GM21360 (cell line): ENCODE results near the gene SLC38A1.

Experiments
- ATAC-seq: cut with Tn5 transposase; IDR thresholded peaks from one replicate; pipeline ENCODE4 v1.9.1; 2021; ENCODE audit warnings: mild to moderate bottlenecking, moderate library complexity; ENCODE audit not compliant: unreplicated experiment

The SLC38A1 gene

GRCh38 chr12:46147144-46147543 is 121.7 kb downstream of the SLC38A1 start:
- no peak for ATAC-seq

GRCh38 chr12:46145881-46146280 is 123.0 kb downstream of the SLC38A1 start:
- no peak for ATAC-seq

GRCh38 chr12:46144433-46144832 is 124.4 kb downstream of the SLC38A1 start:
- no peak for ATAC-seq

GRCh38 chr12:46136249-46136648 is 132.6 kb downstream of the SLC38A1 start:
- no peak for ATAC-seq

GRCh38 chr12:46135750-46136149 is 133.1 kb downstream of the SLC38A1 start:
- no peak for ATAC-seq

GRCh38 chr12:46134852-46135251 is 134.0 kb downstream of the SLC38A1 start:
- ATAC-seq, result no peak

- ATAC-seq, result no peak
These were observed 134.5 kb downstream of the SLC38A1 start for GRCh38 chr12:46134205-46134811.

- no peak for ATAC-seq
These were observed 135.1 kb downstream of the SLC38A1 start for GRCh38 chr12:46133751-46134150.
